Measurements from ENCODE around the gene MVB12B.
"Not testable (repeated sequence)": the region's sequence is repeated elsewhere in the genome, so short reads cannot be mapped to it uniquely, and the experiment has no call there.

MVB12B gene
- 3.5 to 10.3 (median 4.1) reads per million in 3 experiments for total RNA-seq

GRCh38 chr9:126326228-126327005 lies at the start of gene MVB12B:
MVB12B (plus strand) TSS chr9:126326829; CDS start chr9:126326930, 101 bp downstream.
- DNase-seq, result peak; percentile 50

- no peak for DNase-seq
Observed at GRCh38 chr9:126283799-126284465, 42.7 kb upstream of the MVB12B start.

- DNase-seq, result not testable (repeated sequence)
Observed at GRCh38 chr9:126285652-126286051, 41.0 kb upstream of the MVB12B start.

- no peak for DNase-seq
Observed at GRCh38 chr9:126287166-126287866, 39.3 kb upstream of the MVB12B start.

- DNase-seq, result no peak
Observed at GRCh38 chr9:126290871-126291270, 35.8 kb upstream of the MVB12B start.

GRCh38 chr9:126291925-126292324 lies 34.7 kb upstream of the MVB12B start:
- DNase-seq, result no peak

- no peak for DNase-seq
Observed at GRCh38 chr9:126292736-126293521, 33.7 kb upstream of the MVB12B start.

- DNase-seq, result no peak
Observed at GRCh38 chr9:126293522-126293889, 33.1 kb upstream of the MVB12B start.

GRCh38 chr9:126294331-126295081 lies 32.1 kb upstream of the MVB12B start:
- no peak for DNase-seq

GRCh38 chr9:126295082-126295477 lies 31.5 kb upstream of the MVB12B start:
- DNase-seq, result no peak

- DNase-seq, result no peak
Observed at GRCh38 chr9:126295516-126295915, 31.1 kb upstream of the MVB12B start.

GRCh38 chr9:126295936-126296600 lies 30.6 kb upstream of the MVB12B start:
- DNase-seq, result no peak

- DNase-seq, result no peak
Observed at GRCh38 chr9:126296687-126297086, 29.9 kb upstream of the MVB12B start.

- no peak for DNase-seq
Observed at GRCh38 chr9:126297661-126298060, 29.0 kb upstream of the MVB12B start.

- no peak for DNase-seq
Observed at GRCh38 chr9:126298063-126298801, 28.4 kb upstream of the MVB12B start.

GRCh38 chr9:126299706-126300276 lies 26.8 kb upstream of the MVB12B start:
- DNase-seq, result no peak

GRCh38 chr9:126301196-126301595 lies 25.4 kb upstream of the MVB12B start:
- no peak for DNase-seq

- peak; percentile 41 for DNase-seq
Observed at GRCh38 chr9:126301985-126302603, 24.5 kb upstream of the MVB12B start.

GRCh38 chr9:126302730-126303129 lies 23.9 kb upstream of the MVB12B start:
- DNase-seq, result no peak

- no peak for DNase-seq
Observed at GRCh38 chr9:126303488-126303887, 23.1 kb upstream of the MVB12B start.
